RPMI7951 (cell line): Measurements from ENCODE around the gene EMC8. TPM values are rescaled to one million over a fixed set of nuclear protein-coding genes. Genes with fewer than 3 reads are reported as not detected.
"Not testable (repeated sequence)": the region's sequence is repeated elsewhere in the genome, so short reads cannot be mapped to it uniquely, and the experiment has no call there.

Experiments used
- DNase-seq: peaks from one replicate; pipeline ENCODE4 v3.0.0-alpha.2; 2012; ENCODE audit warnings: low read depth
- total RNA-seq: library from RNA; depleted of rRNA; stranded (reverse); fragments of >200 nt; shearing (Covaris generic); gene quantifications from 2 replicates; pipeline ENCODE4 v1.2.3, GENCODE V29; 2014; rRNA removed

EMC8 gene
- total RNA-seq: 46.9 and 51.4 TPM in 2 replicates

GRCh38 chr16:85799497-85800320 lies at the start of gene EMC8, which contains the start of gene COX4I1:
Gene EMC8, minus strand, starts transcription at chr16:85799544. Its CDS starts 249 bp downstream, at chr16:85799295.
Gene COX4I1, plus strand, starts transcription at chr16:85799695. Its CDS starts 1,511 bp downstream, at chr16:85801206.
- peak; percentile 90 for DNase-seq

- no peak for DNase-seq
These were observed 49.6 kb upstream of the EMC8 start for GRCh38 chr16:85848986-85849385.

DNA sequence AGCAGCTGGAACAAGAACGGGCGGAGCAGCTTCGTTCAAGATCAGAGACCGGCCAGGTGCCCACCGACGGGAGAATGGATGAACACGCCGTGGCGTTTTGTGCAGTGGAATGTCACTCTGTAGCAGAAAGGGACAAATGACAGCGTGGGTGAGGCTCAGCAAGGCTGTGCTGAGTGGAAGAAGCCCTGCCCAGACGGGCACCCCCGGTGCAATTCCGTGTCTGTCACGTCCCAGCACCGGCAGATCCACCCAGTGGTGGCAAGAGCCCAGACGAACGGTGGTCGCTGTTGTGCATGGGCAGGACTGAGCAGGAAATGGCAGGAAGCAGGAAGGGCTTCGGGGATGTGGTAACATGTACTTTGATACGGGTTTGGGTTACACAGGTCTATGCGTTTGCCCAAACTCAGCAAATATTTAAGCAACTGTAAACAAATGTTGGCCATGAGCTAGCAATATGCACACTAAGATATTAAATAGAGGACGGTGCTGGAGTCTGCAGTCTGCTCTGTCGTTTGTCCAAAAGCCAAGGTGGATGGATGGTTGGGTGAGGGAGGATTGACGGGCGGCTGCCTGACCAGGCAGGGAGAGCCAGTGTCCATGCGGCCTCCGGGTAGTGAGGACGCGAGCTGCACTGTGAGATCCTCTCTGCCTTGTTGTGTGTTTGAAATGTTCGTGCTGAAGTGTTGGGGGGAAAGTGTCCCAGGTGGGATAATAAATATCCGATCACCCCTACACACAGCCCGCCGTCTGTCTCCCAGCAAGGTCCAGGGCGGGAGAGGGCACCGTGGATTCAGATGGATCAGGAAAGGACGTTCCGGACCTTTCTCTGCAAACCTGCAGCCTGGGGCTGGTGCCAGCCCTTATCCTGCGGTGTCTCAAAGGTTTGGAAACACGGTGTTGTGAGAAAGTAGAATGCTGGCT lies 48.6 kb upstream of the EMC8 start:
- no peak for DNase-seq

GRCh38 chr16:85847036-85847435 lies 47.7 kb upstream of the EMC8 start:
- no peak for DNase-seq

DNA sequence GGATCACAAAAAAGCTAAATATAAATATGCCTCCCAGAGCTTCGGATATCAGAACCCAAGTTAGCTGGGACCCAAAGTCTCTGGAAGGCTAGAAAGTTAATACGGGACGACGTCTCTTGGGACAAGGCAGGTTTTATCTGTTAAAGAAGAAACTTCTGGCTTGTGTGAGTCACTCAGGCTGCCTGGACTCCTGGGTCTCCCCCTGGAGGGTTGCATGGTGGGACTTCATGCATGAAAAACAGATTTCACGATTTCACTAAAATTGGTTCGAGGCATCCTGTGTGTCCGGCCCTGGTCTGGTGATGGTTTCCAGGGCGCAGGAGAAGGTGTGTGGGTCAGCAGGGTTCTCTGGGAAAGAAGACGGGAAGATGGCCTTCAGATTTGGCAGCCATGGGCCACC lies 47.1 kb upstream of the EMC8 start:
- DNase-seq: no peak

DNA sequence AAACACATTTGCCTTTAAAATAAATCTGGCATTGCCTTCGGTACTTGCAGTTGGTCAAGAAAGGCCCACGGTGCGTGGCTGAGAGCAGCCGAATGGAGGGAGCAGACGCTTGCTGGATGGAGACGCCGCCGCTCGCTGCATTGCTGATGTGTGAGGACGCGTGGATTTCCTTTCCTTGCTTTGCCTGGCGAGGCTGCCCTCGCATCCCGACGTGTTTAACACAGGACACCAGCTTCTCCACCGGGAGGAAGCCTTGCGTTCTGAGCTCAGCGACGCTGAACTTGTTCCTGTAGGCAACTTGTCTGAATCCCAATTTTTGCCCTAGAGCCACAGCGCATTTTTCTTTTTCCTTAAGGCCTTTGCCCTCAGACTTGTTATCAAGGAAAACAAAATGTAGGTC lies 45.9 kb upstream of the EMC8 start:
- no peak for DNase-seq

GRCh38 chr16:85844786-85845185 lies 45.4 kb upstream of the EMC8 start:
- DNase-seq: no peak

DNA sequence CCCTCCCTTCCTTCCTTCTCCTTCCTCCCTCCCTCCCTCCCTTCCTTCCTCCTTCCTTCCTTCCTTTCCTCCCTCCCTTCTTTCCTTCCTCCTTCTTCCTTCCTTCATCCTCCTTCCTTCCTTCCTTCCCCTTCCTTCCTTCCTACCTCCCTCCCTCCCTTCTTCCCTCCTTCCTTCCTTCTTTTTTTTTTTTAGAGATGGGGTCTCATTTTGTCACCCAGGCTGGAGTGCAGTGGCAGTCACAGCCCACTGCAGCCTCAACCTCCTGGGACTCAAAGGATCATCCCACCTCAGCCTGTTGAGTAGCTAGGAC lies 44.8 kb upstream of the EMC8 start:
- no peak for DNase-seq

DNA sequence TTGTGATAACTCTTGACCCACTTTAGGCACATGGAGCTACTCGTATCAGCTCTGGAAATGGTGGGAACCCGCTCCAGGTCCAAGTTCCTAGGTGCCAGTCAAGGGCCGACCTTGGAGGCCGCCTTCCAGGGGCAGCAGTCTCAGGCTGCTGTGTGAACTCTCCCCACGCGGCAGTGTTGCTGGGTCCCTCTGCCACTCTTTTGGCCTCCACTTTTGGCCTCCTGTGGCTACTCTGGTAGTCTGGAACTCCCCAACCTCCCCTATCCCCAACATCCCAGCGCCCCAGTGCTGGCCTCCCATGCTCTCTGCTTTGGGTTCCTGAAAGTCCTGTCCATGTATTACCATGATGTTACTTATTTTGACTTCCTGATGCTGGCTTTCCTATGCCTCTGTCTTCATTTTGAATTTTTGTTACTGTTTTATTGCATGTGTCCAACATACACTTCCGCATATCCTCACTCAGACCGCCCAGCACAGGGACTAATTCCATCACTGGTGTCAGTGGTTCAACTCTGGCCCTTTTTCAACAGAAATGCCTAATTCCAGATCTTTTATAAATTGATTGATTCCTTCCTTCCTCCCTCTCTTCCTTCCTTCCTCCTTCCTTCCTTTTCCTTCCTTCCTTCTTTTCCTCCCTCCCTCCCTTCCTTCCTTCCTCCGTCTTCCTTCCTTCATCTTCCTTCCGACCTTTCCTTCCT lies 44.3 kb upstream of the EMC8 start:
- DNase-seq: no peak

- no peak for DNase-seq
These were observed 43.5 kb upstream of the EMC8 start for GRCh38 chr16:85842848-85843247.

DNA sequence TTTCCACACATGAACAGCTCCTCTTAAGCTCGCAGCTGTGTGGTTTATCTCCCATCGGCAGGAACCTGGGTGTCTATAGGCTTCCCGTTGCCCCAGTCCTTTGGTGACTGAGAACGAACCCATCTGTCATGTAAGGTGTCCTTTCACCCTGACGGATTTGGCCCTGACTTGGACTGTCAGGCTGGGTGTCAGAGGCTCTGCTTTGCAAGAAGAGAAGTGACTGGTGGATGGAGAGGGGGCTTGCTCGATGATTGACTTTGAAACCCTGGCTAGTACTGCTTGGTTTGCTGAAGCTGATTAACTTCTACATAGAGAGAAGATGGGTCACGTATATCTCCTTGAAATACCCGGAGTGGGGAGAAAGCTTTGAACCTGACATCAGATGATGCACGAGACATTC lies 43.1 kb upstream of the EMC8 start:
- DNase-seq: no peak

DNA sequence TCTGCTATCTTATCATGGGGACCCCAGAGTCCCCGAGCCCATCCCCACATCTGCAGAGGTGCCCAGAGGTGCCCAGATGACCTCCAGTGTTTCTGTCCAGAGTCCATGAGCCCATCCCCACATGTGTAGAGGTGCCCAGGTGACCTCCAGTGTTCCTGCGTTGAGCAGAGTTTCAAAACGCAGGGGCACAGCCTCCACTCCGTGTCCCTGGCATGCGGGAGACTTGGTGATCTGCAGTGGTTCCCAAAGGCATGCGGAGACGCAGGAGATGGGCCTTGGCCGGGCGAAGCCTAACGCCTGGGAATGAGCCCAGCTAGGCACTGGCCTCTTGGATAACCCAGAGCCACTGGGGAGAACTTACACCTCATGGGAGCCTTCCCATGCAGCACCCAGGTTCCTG lies 41.5 kb upstream of the EMC8 start:
- DNase-seq: no peak

DNA sequence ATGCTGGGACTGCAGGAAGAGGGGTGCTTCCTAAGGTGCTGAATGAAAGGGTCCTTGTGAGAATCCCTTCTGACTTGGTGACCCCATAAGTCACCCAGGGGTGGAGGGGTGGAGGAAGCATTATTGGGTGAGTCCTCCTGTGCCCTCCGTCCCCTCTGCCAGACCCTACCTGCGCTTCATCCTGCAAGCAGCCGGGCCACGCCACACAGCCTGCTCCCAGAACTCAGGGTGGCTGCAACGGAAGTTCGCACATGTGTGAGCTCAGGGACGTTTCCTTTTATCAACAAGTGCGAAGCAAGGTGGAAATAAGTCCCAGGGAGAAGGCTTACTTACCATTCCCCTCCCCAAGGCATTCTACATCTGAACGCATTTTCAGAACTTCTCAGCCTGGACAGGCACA lies 41.1 kb upstream of the EMC8 start:
- no peak for DNase-seq

DNA sequence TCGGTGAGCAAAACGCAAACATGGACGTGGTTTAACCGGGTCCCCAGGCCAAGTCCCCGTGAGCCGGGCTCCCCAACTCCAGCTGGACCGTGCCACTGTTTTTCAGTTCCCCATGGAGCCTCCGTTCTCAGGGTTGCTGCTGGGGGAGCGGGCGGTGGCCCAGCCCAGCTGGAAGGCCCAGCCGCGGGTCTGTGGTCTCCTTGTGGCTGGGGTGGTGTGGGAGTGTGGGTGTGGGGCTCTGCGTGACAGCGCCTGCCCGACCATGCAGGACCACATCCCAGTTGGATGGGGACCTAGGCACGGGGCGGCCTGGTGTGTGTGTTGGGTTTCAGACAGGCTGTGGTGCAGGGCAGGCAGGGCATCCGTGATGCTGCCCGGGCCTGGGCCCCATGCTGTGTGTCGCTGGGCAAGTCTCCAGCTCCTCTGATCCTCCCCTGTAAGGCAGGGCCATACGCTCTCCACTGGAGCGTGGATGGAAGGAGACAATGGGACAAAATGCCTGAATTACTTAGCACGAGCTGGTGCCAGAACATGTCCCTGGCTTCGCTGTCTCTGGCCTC lies 40.4 kb upstream of the EMC8 start:
- no peak for DNase-seq

GRCh38 chr16:85838876-85839585 lies 39.7 kb upstream of the EMC8 start:
- no peak for DNase-seq

DNA sequence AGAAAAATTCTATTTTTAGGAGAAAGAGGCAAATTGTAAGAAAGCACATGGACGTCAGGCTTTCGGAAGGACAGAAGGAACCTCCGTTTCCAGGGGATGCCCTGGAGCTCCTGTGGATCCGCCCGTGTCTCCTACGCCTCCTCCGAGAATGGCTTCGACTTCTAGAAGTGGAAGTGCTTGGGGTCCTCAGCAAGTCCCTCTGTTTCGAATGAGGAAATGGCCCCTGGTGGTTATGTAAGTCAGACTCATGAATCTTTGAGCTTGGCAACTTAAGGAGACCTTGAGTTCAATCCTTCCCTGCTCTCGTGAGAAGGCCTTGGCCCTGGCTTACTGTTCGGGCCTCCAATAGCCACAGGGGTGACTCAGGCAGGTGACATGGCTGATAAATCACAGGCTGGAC lies 39.0 kb upstream of the EMC8 start:
- no peak for DNase-seq

DNA sequence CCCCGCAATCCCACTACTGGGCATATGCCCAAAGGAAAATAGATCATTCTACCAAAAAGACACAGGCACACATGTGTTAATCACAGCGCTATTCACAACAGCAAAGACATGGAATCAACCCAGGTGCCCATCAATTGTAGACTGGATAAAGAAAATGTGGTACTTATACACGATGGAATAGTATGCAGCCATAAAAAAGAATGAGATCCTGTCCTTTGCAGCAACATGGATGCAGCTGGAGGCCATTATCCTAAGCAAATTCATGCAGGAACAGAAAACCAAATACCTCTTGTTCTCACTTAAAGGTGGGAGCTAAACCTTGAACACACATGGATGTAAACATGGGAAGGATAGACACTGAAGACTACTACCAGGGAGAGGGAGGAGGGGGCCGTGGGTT lies 38.3 kb upstream of the EMC8 start:
- not testable (repeated sequence) for DNase-seq

GRCh38 chr16:85836706-85837582 lies 37.6 kb upstream of the EMC8 start:
- DNase-seq: no peak

- DNase-seq: no peak
These were observed 36.8 kb upstream of the EMC8 start for GRCh38 chr16:85835956-85836705.
